ENCODE measurements around the gene DNAJC27. TPM values are rescaled to one million over a fixed set of nuclear protein-coding genes. Genes with fewer than 3 reads are reported as not detected.

DNAJC27 gene
- polyA plus RNA-seq, 1 experiment, result 2.3 TPM

DNA sequence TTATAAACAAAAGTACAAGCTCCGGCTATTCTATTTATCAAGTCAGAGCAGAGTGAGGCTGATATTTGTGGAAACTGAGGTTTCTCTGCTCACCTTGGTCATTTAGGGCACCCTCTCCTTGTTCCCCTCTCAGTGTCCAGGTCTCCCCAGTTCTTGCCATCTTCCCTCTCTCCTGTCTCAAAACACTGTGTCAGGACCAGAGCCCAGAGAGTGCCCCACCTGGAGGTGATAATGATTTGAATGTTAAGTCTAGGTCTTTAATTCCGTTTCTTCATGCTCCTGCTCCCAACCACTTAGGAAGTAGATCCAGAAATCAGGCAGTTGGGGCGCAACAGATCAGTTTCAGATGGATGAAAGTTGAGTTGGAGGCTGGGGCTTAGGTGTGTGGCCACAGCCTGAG, 42.5 kb downstream of the DNAJC27 start:
- no peaks in the 10 kb centered on the region for H3K36me3 ChIP-seq (ENCODE audit: control insufficient read depth, insufficient read depth, low read length)
- TF ChIP-seq, protein P1, sequence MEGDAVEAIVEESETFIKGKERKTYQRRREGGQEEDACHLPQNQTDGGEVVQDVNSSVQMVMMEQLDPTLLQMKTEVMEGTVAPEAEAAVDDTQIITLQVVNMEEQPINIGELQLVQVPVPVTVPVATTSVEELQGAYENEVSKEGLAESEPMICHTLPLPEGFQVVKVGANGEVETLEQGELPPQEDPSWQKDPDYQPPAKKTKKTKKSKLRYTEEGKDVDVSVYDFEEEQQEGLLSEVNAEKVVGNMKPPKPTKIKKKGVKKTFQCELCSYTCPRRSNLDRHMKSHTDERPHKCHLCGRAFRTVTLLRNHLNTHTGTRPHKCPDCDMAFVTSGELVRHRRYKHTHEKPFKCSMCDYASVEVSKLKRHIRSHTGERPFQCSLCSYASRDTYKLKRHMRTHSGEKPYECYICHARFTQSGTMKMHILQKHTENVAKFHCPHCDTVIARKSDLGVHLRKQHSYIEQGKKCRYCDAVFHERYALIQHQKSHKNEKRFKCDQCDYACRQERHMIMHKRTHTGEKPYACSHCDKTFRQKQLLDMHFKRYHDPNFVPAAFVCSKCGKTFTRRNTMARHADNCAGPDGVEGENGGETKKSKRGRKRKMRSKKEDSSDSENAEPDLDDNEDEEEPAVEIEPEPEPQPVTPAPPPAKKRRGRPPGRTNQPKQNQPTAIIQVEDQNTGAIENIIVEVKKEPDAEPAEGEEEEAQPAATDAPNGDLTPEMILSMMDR (IDR thresholded peaks at IDR 0.05; ENCODE audit: insufficient read depth, low read depth, low read length), result 0 out of 2 replicates have a peak, but pooled peaks have one; percentile 2
- H3K4me3 ChIP-seq (ENCODE audit: low read depth, low read length), result no peak overlapping the region
- no peak for DNase-seq (ENCODE audit: low read depth)
- CTCF ChIA-PET, result no interaction called here
- no peaks in the 10 kb centered on the region for H3K27me3 ChIP-seq (ENCODE audit: control insufficient read depth, insufficient read depth, low read length)
- POLR2A ChIA-PET, result no interaction called here

DNA sequence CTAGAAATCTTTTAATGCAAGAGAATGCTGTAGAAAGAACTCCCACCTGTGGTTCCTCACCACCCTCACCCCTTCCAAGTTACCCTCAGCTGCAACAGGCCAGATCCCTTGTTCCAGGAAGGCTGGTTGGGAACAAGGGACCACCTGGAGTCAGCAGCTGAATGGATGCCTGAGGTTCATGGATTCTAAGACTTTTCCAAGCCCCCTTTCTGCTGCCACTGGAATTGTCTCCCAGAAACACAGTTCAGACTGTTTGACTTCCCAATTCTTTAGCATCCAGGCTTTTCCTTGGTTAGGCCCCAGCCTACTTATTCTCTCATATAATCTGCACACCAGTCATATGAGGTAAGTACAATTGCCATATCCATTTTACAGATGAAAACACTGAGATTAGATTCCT, 43.7 kb downstream of the DNAJC27 start:
- TF ChIP-seq, protein P1 (IDR thresholded peaks at IDR 0.05; ENCODE audit: insufficient read depth, low read depth, low read length), result no peak
- ChIA-PET CTCF (no interaction called here), POLR2A (no interaction called here)
- no peak for DNase-seq (ENCODE audit: low read depth)
- no peaks in the 10 kb centered on the region for H3K27me3 ChIP-seq (ENCODE audit: control insufficient read depth, insufficient read depth, low read length)
- no peak overlapping the region for H3K4me3 ChIP-seq (ENCODE audit: low read depth, low read length)
- H3K36me3 ChIP-seq (ENCODE audit: control insufficient read depth, insufficient read depth, low read length), result no peaks in the 10 kb centered on the region

DNA sequence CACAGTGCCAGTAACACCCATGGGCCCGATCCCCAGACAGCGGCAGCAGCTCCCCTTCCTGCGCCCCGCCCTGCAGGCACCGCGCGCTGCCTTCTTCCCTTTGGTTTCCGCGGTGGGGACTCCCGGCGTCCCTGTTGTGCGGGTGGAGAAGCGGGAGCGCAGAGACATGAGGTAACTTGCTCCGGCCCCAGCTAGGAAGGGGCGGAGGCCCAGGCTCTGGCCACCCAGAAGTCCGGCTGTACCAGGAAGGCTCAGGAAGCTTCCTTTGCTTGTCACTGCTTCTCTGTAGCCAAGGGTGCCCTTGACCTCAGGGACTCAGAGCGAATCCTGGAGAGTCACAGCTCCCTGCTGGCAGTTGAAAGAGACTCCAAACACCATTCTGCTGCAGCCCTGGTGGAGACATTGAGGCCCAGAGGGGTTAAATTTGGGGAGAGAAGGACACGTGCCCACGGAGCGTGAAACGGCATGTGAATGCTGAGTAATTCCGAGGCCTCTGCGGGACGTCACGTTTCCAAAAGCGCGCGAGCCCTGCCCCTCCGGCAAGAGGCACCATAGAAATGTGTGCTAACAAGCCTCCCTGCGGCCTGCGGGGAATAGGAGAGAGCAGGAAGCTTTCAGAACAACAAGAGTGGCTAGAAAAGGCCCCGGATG, 45.0 kb downstream of the DNAJC27 start:
- TF ChIP-seq, protein P1 (IDR thresholded peaks at IDR 0.05; ENCODE audit: insufficient read depth, low read depth, low read length), result 0 out of 2 replicates have a peak, but pooled peaks have one; percentile 3
- POLR2A ChIA-PET, result no interaction called here
- CTCF ChIA-PET, result interaction anchor here (0.5 to 0.9 kb wide), 3 partner anchors 11 to 1631 kb away, joined by 3 to 4 read pairs (median 3); no protein-coding TSS in a partner anchor
- no peaks in the 10 kb centered on the region for H3K36me3 ChIP-seq (ENCODE audit: control insufficient read depth, insufficient read depth, low read length)
- DNase-seq (ENCODE audit: low read depth), result no peak
- H3K27me3 ChIP-seq (ENCODE audit: control insufficient read depth, insufficient read depth, low read length), result no peaks in the 10 kb centered on the region
- no peak overlapping the region for H3K4me3 ChIP-seq (ENCODE audit: low read depth, low read length)

DNA sequence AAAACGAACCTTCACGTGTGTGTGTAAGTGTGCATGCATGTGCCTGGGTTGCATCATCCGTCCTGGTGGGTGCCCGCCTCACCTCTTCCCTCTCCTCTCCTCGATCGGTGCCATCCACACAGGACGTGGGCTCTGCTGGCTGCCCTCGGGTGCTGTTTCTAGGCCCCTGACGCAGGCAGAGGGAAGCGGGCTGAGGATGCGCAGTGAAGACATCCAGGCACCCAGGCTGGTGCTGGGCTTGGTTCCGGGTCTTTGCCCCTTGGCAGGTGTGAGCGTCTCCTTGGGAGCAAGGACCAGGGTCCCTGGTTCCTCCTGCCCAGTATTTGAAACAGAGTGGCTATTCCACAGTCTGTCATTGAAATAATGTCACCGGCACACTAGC, 45.5 kb downstream of the DNAJC27 start:
- ChIA-PET CTCF (interaction anchor here (0.5 to 0.9 kb wide), 3 partner anchors 11 to 1630 kb away, joined by 3 to 4 read pairs (median 3); no protein-coding TSS in a partner anchor), POLR2A (no interaction called here)

DNA sequence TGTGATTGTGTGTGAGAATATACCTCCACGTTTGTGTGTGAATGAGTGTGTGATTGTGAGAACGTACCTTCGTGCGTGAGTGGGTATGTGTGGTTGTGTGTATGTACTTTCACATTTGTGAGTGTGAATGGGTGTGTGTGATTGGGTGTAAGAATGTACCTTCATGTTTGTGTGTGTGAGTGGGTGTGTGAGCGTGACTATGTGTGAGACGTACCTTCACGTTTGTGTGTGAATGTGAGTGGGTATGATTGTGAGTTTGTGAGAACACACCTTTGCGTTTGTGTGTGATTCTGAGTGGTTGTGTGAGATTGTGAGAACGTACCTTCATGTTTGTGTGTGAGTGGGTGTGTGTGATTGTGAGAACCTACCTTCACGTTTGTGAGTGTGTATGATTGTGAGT, 45.9 kb downstream of the DNAJC27 start:
- TF ChIP-seq, protein P1 (IDR thresholded peaks at IDR 0.05; ENCODE audit: insufficient read depth, low read depth, low read length), result no peak
- Histone ChIP-seq H3K4me3 (ENCODE audit: low read depth, low read length) (no peak overlapping the region), H3K36me3 (ENCODE audit: control insufficient read depth, insufficient read depth, low read length) (no peaks in the 10 kb centered on the region), H3K27me3 (ENCODE audit: control insufficient read depth, insufficient read depth, low read length) (no peaks in the 10 kb centered on the region)
- POLR2A ChIA-PET, result no interaction called here
- DNase-seq (ENCODE audit: low read depth), result no peak
- CTCF ChIA-PET, result interaction anchor here (0.5 kb wide), 1 partner anchor 10 kb away, joined by 3 read pairs; no protein-coding TSS in a partner anchor

More for the DNA sequence above, 45.5 kb downstream of the DNAJC27 start:
- Histone ChIP-seq H3K4me3 (ENCODE audit: low read depth, low read length) (no peak overlapping the region), H3K36me3 (ENCODE audit: control insufficient read depth, insufficient read depth, low read length) (no peaks in the 10 kb centered on the region), H3K27me3 (ENCODE audit: control insufficient read depth, insufficient read depth, low read length) (no peaks in the 10 kb centered on the region)
- DNase-seq (ENCODE audit: low read depth), result no peak
- TF ChIP-seq, protein P1 (IDR thresholded peaks at IDR 0.05; ENCODE audit: insufficient read depth, low read depth, low read length), result no peak

Data from BJ (cell line).